ENCODE results near the gene HEXIM2. TPM values are rescaled to one million over a fixed set of nuclear protein-coding genes. Genes with fewer than 3 reads are reported as not detected.
"Not testable (repeated sequence)": the region's sequence is repeated elsewhere in the genome, so short reads cannot be mapped to it uniquely, and the experiment has no call there.

HEXIM2 gene
- total RNA-seq, 1 experiment from 2014 or later, result 11.9 TPM

DNA sequence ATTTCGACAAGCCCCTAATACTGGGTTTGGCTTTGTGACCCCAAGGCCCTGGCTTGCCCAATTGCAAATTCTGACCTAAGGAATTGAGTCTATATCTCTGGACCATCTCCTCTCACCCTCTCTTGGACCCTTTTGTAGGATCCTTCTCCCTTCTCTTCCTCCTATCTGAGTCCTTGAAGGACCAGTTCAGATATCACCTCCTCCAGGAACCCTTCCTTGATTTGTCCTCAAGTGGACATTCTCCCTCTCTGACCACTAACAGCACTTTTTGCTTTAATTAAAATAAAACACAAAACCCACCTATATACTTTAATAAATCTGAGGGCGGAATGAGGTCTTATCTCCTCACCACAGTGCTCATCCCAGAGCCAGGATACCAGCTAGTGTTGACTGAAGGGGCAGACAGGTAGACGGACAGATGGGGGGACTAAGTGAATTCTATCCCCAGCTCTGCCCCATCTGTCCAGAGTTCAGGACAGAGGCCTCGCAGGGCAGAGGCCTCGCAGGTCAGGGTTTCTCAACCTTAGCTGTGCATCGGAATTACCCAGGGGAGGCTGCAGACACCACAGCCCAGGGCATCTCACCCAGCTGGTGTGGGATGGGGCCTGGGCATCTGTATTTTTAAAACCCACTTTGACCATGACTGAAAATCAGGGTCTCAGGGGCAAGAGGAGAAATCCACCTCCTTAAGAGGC lies 38.5 kb upstream of the HEXIM2 start:
- Mint-ChIP-seq H3K36me3 (no peaks in the 10 kb centered on the region), H3K4me1 (peaks cover 11% of the 10 kb centered on the region)
- no peak for ATAC-seq

DNA sequence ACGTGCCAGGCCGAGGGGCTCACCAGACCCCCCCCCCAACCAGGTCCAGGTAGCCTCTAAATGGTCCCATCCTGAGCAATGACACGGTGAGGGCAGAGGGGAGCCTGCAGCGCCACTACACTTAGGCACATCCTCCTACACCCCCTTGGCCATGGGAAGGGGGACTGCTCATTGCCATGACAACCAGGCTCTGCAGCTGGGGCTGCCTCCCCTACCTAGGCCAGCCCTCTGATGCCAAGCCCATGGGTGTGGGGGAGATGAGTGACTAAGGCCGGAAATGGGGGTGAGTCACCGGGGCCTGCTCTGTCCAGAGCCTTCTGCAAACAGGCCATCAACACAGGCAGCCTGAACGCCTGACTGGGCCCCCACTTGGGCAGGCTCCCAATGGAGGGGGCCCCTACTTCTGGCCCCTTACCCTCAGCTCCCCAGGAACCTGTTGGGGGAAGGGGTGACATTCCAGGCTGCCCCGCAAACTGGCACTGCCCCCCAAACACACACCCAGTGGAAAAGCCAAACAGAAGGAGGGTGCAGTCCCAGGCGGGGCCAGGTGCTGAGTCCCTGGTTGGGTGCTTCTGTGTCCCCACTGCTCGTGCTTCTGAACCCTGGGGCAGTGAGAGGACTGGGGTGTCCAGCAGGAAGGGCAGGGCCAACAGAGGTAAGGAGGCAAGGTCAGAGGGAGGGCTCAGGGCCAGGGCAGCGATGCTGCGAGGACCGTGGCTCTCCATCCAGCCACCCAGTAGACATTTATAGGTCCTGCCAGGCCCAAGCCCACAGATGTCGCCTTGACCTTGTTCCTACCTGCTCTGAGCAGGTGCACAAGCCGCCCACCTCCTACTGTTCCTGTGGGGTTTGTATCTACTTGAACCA lies 37.5 kb upstream of the HEXIM2 start:
- no peaks in the 10 kb centered on the region for H3K27me3 Mint-ChIP-seq (ENCODE audit: low read depth)
- peaks cover 11% of the 10 kb centered on the region for H3K4me1 Mint-ChIP-seq
- no peaks in the 10 kb centered on the region for H3K36me3 Mint-ChIP-seq
- H3K9me3 Mint-ChIP-seq, result no peaks in the 10 kb centered on the region
- ChIA-PET CTCF (interaction anchor here (0.6 to 2.4 kb wide), 2 partner anchors 9 to 11 kb away, joined by 3 to 17 read pairs; partner anchors contain the start of gene ACBD4), POLR2A (no interaction called here)
- H3K4me3 Mint-ChIP-seq, result no peak overlapping the region
- peak overlapping the region; percentile 65; the same call in 1 of the 2 replicates for H3K27ac Mint-ChIP-seq
- no peak for DNase-seq (ENCODE audit: low spot score)
- TF ChIP-seq, protein P1, sequence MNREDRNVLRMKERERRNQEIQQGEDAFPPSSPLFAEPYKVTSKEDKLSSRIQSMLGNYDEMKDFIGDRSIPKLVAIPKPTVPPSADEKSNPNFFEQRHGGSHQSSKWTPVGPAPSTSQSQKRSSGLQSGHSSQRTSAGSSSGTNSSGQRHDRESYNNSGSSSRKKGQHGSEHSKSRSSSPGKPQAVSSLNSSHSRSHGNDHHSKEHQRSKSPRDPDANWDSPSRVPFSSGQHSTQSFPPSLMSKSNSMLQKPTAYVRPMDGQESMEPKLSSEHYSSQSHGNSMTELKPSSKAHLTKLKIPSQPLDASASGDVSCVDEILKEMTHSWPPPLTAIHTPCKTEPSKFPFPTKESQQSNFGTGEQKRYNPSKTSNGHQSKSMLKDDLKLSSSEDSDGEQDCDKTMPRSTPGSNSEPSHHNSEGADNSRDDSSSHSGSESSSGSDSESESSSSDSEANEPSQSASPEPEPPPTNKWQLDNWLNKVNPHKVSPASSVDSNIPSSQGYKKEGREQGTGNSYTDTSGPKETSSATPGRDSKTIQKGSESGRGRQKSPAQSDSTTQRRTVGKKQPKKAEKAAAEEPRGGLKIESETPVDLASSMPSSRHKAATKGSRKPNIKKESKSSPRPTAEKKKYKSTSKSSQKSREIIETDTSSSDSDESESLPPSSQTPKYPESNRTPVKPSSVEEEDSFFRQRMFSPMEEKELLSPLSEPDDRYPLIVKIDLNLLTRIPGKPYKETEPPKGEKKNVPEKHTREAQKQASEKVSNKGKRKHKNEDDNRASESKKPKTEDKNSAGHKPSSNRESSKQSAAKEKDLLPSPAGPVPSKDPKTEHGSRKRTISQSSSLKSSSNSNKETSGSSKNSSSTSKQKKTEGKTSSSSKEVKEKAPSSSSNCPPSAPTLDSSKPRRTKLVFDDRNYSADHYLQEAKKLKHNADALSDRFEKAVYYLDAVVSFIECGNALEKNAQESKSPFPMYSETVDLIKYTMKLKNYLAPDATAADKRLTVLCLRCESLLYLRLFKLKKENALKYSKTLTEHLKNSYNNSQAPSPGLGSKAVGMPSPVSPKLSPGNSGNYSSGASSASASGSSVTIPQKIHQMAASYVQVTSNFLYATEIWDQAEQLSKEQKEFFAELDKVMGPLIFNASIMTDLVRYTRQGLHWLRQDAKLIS (CRISPR knock-in tag; IDR thresholded peaks at IDR 0.05; ENCODE audit: borderline replicate concordance), result no peak
- TF ChIP-seq, protein P2, sequence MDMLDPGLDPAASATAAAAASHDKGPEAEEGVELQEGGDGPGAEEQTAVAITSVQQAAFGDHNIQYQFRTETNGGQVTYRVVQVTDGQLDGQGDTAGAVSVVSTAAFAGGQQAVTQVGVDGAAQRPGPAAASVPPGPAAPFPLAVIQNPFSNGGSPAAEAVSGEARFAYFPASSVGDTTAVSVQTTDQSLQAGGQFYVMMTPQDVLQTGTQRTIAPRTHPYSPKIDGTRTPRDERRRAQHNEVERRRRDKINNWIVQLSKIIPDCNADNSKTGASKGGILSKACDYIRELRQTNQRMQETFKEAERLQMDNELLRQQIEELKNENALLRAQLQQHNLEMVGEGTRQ (CRISPR knock-in tag; IDR thresholded peaks at IDR 0.05), result no peak
- TF ChIP-seq ZNF121 (CRISPR knock-in tag; IDR thresholded peaks at IDR 0.05), result no peak
- TF ChIP-seq, protein P3, sequence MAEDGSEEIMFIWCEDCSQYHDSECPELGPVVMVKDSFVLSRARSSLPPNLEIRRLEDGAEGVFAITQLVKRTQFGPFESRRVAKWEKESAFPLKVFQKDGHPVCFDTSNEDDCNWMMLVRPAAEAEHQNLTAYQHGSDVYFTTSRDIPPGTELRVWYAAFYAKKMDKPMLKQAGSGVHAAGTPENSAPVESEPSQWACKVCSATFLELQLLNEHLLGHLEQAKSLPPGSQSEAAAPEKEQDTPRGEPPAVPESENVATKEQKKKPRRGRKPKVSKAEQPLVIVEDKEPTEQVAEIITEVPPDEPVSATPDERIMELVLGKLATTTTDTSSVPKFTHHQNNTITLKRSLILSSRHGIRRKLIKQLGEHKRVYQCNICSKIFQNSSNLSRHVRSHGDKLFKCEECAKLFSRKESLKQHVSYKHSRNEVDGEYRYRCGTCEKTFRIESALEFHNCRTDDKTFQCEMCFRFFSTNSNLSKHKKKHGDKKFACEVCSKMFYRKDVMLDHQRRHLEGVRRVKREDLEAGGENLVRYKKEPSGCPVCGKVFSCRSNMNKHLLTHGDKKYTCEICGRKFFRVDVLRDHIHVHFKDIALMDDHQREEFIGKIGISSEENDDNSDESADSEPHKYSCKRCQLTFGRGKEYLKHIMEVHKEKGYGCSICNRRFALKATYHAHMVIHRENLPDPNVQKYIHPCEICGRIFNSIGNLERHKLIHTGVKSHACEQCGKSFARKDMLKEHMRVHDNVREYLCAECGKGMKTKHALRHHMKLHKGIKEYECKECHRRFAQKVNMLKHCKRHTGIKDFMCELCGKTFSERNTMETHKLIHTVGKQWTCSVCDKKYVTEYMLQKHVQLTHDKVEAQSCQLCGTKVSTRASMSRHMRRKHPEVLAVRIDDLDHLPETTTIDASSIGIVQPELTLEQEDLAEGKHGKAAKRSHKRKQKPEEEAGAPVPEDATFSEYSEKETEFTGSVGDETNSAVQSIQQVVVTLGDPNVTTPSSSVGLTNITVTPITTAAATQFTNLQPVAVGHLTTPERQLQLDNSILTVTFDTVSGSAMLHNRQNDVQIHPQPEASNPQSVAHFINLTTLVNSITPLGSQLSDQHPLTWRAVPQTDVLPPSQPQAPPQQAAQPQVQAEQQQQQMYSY (CRISPR knock-in tag; IDR thresholded peaks at IDR 0.05), result no peak
- TF ChIP-seq, protein P4, sequence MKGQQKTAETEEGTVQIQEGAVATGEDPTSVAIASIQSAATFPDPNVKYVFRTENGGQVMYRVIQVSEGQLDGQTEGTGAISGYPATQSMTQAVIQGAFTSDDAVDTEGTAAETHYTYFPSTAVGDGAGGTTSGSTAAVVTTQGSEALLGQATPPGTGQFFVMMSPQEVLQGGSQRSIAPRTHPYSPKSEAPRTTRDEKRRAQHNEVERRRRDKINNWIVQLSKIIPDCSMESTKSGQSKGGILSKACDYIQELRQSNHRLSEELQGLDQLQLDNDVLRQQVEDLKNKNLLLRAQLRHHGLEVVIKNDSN (CRISPR knock-in tag; IDR thresholded peaks at IDR 0.05), result no peak
- no peak for TF ChIP-seq ZBTB21 (CRISPR knock-in tag; IDR thresholded peaks at IDR 0.05; ENCODE audit: borderline replicate concordance)
- TF ChIP-seq SMAD3 (CRISPR knock-in tag; IDR thresholded peaks at IDR 0.05; ENCODE audit: borderline replicate concordance), result no peak
- TF ChIP-seq, protein P5, sequence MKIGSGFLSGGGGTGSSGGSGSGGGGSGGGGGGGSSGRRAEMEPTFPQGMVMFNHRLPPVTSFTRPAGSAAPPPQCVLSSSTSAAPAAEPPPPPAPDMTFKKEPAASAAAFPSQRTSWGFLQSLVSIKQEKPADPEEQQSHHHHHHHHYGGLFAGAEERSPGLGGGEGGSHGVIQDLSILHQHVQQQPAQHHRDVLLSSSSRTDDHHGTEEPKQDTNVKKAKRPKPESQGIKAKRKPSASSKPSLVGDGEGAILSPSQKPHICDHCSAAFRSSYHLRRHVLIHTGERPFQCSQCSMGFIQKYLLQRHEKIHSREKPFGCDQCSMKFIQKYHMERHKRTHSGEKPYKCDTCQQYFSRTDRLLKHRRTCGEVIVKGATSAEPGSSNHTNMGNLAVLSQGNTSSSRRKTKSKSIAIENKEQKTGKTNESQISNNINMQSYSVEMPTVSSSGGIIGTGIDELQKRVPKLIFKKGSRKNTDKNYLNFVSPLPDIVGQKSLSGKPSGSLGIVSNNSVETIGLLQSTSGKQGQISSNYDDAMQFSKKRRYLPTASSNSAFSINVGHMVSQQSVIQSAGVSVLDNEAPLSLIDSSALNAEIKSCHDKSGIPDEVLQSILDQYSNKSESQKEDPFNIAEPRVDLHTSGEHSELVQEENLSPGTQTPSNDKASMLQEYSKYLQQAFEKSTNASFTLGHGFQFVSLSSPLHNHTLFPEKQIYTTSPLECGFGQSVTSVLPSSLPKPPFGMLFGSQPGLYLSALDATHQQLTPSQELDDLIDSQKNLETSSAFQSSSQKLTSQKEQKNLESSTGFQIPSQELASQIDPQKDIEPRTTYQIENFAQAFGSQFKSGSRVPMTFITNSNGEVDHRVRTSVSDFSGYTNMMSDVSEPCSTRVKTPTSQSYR (CRISPR knock-in tag; IDR thresholded peaks at IDR 0.05), result no peak
- TF ChIP-seq, protein P6, sequence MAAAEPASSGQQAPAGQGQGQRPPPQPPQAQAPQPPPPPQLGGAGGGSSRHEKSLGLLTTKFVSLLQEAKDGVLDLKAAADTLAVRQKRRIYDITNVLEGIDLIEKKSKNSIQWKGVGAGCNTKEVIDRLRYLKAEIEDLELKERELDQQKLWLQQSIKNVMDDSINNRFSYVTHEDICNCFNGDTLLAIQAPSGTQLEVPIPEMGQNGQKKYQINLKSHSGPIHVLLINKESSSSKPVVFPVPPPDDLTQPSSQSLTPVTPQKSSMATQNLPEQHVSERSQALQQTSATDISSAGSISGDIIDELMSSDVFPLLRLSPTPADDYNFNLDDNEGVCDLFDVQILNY (CRISPR knock-in tag; IDR thresholded peaks at IDR 0.05), result no peak
- peak; percentile 25 for ATAC-seq

More for the DNA sequence above, 38.5 kb upstream of the HEXIM2 start:
- ChIA-PET POLR2A (no interaction called here), CTCF (interaction anchor here (0.5 to 2.4 kb wide), 3 partner anchors 10 to 412 kb away, joined by 3 to 17 read pairs (median 3); partner anchors contain the start of gene ACBD4)
- no peak overlapping the region for H3K4me3 Mint-ChIP-seq
- no peaks in the 10 kb centered on the region for H3K27me3 Mint-ChIP-seq (ENCODE audit: low read depth)
- DNase-seq (ENCODE audit: low spot score), result no peak
- no peaks in the 10 kb centered on the region for H3K9me3 Mint-ChIP-seq
- TF ChIP-seq ZNF232 (CRISPR knock-in tag; IDR thresholded peaks at IDR 0.05) (no peak), JAZF1 (CRISPR knock-in tag; IDR thresholded peaks at IDR 0.05) (no peak), FOXK1 (CRISPR knock-in tag; IDR thresholded peaks at IDR 0.05) (no peak)
- TF ChIP-seq, protein P7, sequence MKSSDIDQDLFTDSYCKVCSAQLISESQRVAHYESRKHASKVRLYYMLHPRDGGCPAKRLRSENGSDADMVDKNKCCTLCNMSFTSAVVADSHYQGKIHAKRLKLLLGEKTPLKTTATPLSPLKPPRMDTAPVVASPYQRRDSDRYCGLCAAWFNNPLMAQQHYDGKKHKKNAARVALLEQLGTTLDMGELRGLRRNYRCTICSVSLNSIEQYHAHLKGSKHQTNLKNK (CRISPR knock-in tag; IDR thresholded peaks at IDR 0.05), result no peak
- 0 out of 2 replicates have a peak overlapping the region, but pooled peaks have one; percentile 18 for H3K27ac Mint-ChIP-seq

DNA sequence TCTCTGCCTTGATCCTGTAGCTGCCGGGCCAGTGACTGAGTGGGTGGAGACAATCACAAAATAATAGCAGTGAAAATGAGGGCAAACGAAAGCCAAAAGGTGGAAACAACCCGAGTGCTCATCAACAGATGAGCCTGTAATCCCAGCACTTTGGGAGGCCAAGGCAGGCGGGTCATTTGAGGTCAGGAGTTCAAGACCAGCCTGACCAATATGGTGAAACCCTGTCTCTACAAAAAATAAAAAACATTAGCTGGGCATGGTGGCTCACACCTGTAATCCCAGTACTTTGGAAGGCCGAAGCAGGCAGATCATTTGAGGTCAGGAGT lies 36.9 kb upstream of the HEXIM2 start:
- DNase-seq (ENCODE audit: low spot score); POLR2A ChIA-PET; H3K9me3 Mint-ChIP-seq; H3K36me3 Mint-ChIP-seq; H3K27me3 Mint-ChIP-seq (ENCODE audit: low read depth); H3K27ac Mint-ChIP-seq; H3K4me3 Mint-ChIP-seq; ATAC-seq: not testable (repeated sequence)
- H3K4me1 Mint-ChIP-seq, result peaks cover 11% of the 10 kb centered on the region
- CTCF ChIA-PET, result interaction anchor here (2.4 kb wide), 1 partner anchor 11 kb away, joined by 17 read pairs; the partner anchor contains the start of gene ACBD4

All from WTC11 (cell line).